GM19468 (cell line): ENCODE data around the gene SGSM1.

Experiments used
- ATAC-seq: cut with Tn5 transposase; IDR thresholded peaks from one replicate; pipeline ENCODE4 v1.9.1; 2021; ENCODE audit warnings: mild to moderate bottlenecking, moderate library complexity, moderate number of reproducible peaks; ENCODE audit not compliant: unreplicated experiment; ENCODE audit errors: extremely low read depth

SGSM1 gene

DNA sequence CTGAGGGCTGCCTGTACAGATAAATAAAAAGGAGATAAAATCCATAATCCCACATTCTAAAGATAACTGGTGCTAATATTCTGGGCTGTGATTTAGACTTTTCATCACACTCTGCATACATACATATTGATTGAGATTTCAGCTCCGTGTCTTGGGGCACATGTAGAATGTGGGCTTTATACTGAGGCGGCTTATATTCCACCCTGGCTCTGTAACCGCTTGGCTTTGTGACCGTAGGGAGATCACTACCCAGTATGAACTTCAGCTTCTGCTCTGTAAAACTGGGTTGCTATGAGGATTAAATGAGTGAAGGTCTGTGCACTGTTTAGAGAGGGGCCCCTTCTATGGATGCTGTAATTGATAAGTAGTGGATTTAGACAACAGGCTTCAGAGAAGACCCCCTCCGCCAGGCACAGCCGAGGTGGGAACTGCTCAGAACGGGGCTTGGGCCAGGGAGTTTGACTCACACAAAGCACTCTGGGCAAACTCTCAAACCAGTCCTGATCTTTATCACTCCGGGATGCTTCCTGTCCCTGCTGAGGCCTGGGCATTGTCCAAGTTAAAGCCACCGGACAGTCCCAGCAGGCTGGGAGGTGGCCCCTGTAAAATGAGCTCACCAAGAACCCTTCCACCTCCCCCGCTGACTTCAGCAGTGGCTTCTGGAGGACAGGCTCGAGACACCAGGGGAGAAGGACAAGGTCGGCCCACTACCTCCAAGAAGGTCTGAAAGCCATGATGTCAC lies 163.7 kb downstream of the SGSM1 start:
- ATAC-seq: no peak

DNA sequence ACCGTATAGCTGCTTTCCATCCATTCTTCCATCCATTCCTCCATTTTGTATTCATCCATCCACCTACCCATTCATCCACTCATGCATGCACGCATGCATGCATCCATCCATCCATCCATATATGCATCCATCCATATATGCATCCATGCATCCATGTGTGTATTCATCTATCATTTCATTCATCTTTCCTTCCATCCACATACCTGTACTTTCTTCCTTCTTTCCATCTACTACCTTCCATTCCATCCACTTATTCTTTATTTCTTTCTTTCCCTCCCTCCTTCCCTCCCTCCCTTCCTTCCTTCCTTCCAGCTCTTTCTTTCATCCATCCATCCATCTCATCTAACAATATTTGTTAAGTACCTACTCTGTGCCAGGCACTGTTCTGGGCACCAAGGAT lies 166.4 kb downstream of the SGSM1 start:
- no peak for ATAC-seq

DNA sequence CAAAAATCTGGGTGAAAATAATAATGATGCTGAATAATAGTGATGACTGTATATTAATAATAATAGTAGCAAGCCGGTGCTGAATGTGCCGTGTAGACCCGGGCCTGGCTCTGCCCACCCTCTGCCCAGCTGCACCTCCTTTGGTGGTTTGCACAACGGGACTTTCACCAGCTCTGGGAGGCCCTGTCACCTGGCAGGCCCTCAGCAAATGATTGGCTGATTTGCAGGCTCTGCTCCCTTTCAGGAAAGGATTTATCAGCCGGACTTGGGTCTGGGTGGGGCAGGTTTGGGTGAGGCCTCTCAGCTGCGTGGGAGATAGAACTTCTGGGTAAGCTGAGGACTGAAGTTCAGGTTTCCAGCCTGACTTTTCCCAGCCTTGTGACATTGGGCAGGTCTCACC lies 167.9 kb downstream of the SGSM1 start:
- no peak for ATAC-seq

DNA sequence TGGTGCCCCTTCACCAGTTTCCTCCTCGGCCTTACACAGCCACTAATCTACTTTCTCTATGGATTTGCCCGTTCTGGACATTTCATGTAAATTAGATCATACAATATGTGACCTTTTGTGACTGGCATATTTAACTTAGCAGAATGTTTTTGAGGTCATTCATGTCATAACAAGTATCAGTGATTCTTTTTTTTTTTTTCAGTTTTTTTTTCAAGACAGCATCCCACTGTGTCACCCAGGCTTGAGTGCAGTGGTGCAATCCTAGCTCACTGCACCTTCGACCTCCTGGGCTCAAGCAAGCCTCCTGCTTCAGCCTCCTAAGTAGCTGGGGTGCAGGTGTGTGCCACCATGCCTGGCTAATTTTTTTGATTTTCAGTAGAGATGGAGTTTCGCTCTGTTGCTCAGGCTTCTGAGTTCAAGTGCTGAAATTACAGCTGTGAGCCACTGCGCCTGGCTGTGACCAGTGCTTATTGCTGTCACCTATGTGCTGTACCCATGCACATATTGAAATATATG lies 169.2 kb downstream of the SGSM1 start:
- no peak for ATAC-seq

DNA sequence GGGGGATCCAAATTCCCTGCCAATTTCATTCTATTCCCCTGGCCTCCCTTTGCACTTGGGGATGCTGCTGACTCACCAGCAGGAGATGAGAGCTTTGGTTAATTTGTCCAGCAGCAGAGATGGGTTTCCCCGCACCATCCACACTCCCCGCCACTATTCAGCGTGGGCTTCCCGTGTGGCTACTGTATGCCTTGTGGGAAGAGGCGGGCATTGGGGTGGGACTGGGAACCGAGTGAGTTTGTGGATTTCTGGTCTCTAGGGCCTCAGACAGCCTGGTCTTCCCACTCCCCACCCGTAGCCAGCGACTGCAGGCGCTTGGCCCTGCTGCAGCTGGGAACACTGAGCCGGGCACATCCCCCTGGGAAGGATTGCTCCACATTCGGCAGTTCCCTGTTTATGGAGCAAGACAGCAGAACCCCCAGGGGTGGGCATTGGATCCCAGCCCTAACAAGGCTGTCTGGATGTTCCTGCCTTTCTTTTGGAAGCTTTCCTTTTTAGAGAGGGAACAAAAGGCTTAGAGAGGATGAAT lies 169.9 kb downstream of the SGSM1 start:
- ATAC-seq: no peak

DNA sequence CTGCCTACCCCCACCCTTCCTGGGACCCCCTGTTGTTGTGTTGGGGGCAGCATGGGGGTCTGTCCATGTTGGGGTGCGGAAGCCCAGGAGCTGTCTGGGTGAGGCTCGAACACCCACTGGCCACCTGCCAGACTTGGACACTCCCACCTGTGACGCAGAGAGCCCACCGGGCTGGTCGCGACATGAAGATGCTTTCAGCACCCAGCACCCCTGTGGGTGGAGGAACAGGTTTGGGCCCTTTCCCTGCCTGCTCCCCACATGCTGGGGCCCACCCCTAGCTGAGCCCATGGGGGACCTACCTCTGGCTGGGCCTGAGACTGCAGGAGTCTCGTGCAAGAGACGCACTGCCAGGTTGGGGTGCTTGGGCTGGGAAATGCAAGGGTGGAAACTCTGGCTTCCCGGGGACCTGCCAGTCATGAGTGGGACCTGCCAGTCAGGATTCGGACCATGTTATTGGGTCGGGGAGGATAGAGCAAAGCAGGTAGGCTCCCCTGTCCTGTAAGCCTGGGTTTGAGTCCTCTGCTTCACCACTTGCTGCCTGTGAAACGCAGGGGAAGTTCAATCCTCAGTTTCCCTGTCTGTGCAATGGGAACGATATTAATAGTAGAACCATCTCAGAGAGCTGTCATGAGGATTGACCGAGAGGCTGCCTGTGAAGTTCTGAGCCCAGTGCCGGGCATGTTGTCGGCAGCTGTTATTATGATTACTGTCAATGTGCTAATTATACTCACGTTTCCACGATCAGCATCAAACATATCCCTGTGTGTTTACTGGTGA lies 170.6 kb downstream of the SGSM1 start:
- no peak for ATAC-seq
